DND-41 (cell line): ENCODE data around the gene METAP2.

Source experiments
- CTCF ChIP-seq: IDR thresholded peaks from 2 replicates; pipeline ENCODE4 v1.5.1; 2012; ENCODE audit warnings: borderline replicate concordance, low read length, moderate library complexity, mild to moderate bottlenecking; ENCODE audit not compliant: poor library complexity, severe bottlenecking; ENCODE audit errors: extremely low read depth
- EZH2 ChIP-seq: IDR thresholded peaks from 3 replicates; pipeline ENCODE4 v1.6.1; 2012; ENCODE audit warnings: borderline replicate concordance, low read depth, mild to moderate bottlenecking, moderate library complexity, low read length, inconsistent platforms; ENCODE audit not compliant: severe bottlenecking

- TF ChIP-seq CTCF (no peak), EZH2 (no peak)
These were observed 31.1 kb downstream of the METAP2 start for GRCh38 chr12:95505039-95505438.
